Esophagus muscularis mucosa (tissue), 4 donors: Measurements from ENCODE around the gene HAUS8. TPM values are rescaled to one million over a fixed set of nuclear protein-coding genes. Genes with fewer than 3 reads are reported as not detected.

ENCODE experiments used
- DNase-seq: peaks from one replicate; pipeline ENCODE4 v3.0.0-alpha.2; 2017; ENCODE audit errors: extremely low spot score
- H3K27ac ChIP-seq, 4 donors: fragments of 200-600 bp; sonication (generic); replicated peaks in 1 of 4; 1 replicate in 3 of 4; 2 replicates in 1 of 4; pipeline ENCODE4 v1.5.1; 2016 to 2019; ENCODE audit warnings: mild to moderate bottlenecking in 1 of 4
- H3K27me3 ChIP-seq, 4 donors: fragments of 200-600 bp; sonication (generic); one replicate each; pipeline versions ENCODE4 v1.5.1 to v1.6.0; 2016 to 2019
- H3K36me3 ChIP-seq, 4 donors: fragments of 200-600 bp; sonication (generic); one replicate each; pipeline ENCODE4 v1.5.1; 2016 to 2019
- H3K4me1 ChIP-seq, 4 donors: fragments of 200-600 bp; sonication (generic); one replicate each; pipeline ENCODE4 v1.5.1; 2016 to 2019
- H3K4me3 ChIP-seq, 4 donors: fragments of 200-600 bp; sonication (generic); 1 replicate in 2 of 4; 2 replicates in 2 of 4; pipeline ENCODE4 v1.5.1; 2016 to 2019; ENCODE audit warnings: mild to moderate bottlenecking in 4 of 4, moderate library complexity in 1 of 4
- H3K9me3 ChIP-seq, 4 donors: fragments of 200-600 bp; sonication (generic); 1 replicate in 3 of 4; 2 replicates in 1 of 4; pipeline ENCODE4 v1.5.1; 2016 to 2019
- CTCF ChIP-seq, 3 experiments: fragments of 200-600 bp in 2 of 3; fragments of 450-650 bp in 1 of 3; sonication (generic) in 2 of 3; IDR thresholded peaks; one replicate each; pipeline ENCODE4 v1.5.1; 2017 to 2019; ENCODE audit warnings: antibody characterized with exemption in 3 of 3, mild to moderate bottlenecking in 2 of 3, moderate library complexity in 1 of 3
- EP300 ChIP-seq: sonication (generic); formaldehyde crosslinking; IDR thresholded peaks from one replicate; pipeline ENCODE4 v1.6.1; 2017; ENCODE audit warnings: antibody characterized with exemption
- POLR2A ChIP-seq: fragments of 450-650 bp; IDR thresholded peaks from one replicate; pipeline ENCODE4 v1.6.1; 2017; ENCODE audit warnings: antibody characterized with exemption, moderate library complexity, mild to moderate bottlenecking, low read depth
- POLR2AphosphoS5 ChIP-seq, 2 donors: sonication (generic); formaldehyde crosslinking; IDR thresholded peaks; one replicate each; pipeline ENCODE4 v1.6.1; 2017; ENCODE audit warnings: antibody characterized with exemption in 2 of 2
- WGBS: methylation state at CpG from one replicate; pipeline ENCODE4 v1.1.5; 2018; 5-methylcytosine and 5-hydroxymethylcytosine counted together
- intact Hi-C: fragments of 100-400 bp; cut with DNase I; formaldehyde crosslinking; loops from one replicate; pipeline ENCODE4 v1.15.1; 2023
- total RNA-seq, 4 donors: library from RNA; depleted of rRNA; stranded (reverse); fragments of >200 nt; gene quantifications; one replicate each; pipeline versions ENCODE4 v1.1.0 to v1.2.1, GENCODE V29; 2016

The HAUS8 gene
- total RNA-seq, result 1 to 10 TPM; 3.3 to 6.6 (median 4.6) TPM

- H3K36me3 ChIP-seq, result peaks cover 0 to 19% (median 8%) of the 10 kb centered on the region in 4 donors
- peak within 1 kb of the TSS; percentile 84 to 91 (median 90) for H3K27ac ChIP-seq
- intact Hi-C loops, result loop anchor here (5.0 to 10.0 kb wide), 2 partner anchors 62 to 140 kb away; partner anchors contain the start of gene USE1
- H3K4me1 ChIP-seq, result peaks cover 42 to 63% (median 55%) of the 10 kb centered on the region in 4 donors
- H3K27me3 ChIP-seq, result no peaks in the 10 kb centered on the region
- TF ChIP-seq EP300, result no peak
- TF ChIP-seq POLR2AphosphoS5 (IDR thresholded peaks at IDR 0.05), result peak; percentile 82 to 89
- peak within 1 kb of the TSS; percentile 59 to 82 (median 72) for H3K4me3 ChIP-seq
- H3K9me3 ChIP-seq, result no peaks in the 10 kb centered on the region
- 0% methylated on average over 42 of the region's 103 CpGs for WGBS
- DNase-seq, result peak; percentile 99
These were observed at the start of gene HAUS8, which contains the start of gene MYO9B for GRCh38 chr19:17075035-17075863. Gene HAUS8, minus strand, starts transcription at chr19:17075452. Its CDS starts 30 bp downstream, at chr19:17075422. Gene MYO9B, plus strand, starts transcription at chr19:17075777. Its CDS starts 25,941 bp downstream, at chr19:17101718.

- Histone ChIP-seq H3K36me3 (peaks cover 0 to 28% (median 13%) of the 10 kb centered on the region in 4 donors), H3K27me3 (no peaks in the 10 kb centered on the region), H3K4me3 (no peak overlapping the region), H3K4me1 (peaks cover 15 to 28% (median 19%) of the 10 kb centered on the region in 4 donors), H3K9me3 (no peaks in the 10 kb centered on the region), H3K27ac (no peak overlapping the region)
- no peak for DNase-seq
- intact Hi-C loops, result no loop called here
- no peak for TF ChIP-seq POLR2A
- TF ChIP-seq POLR2AphosphoS5 (IDR thresholded peaks at IDR 0.05), result no peak
- no peak for TF ChIP-seq CTCF (IDR thresholded peaks at IDR 0.05)
- 100% methylated on average over 1 of the region's 1 CpG for WGBS
These were observed 48.8 kb upstream of the HAUS8 start for GRCh38 chr19:17124025-17124424.

GRCh38 chr19:17123041-17123440, 47.8 kb upstream of the HAUS8 start:
- intact Hi-C loops, result no loop called here
- Histone ChIP-seq H3K27ac (no peak overlapping the region), H3K4me3 (no peak overlapping the region), H3K4me1 (peaks cover 15 to 28% (median 19%) of the 10 kb centered on the region in 4 donors), H3K36me3 (peaks cover 0 to 20% (median 12%) of the 10 kb centered on the region in 4 donors), H3K9me3 (no peaks in the 10 kb centered on the region), H3K27me3 (no peaks in the 10 kb centered on the region)
- DNase-seq, result no peak
- WGBS, result 97% methylated on average over 2 of the region's 2 CpGs
- TF ChIP-seq EP300, result no peak
- TF ChIP-seq POLR2AphosphoS5 (IDR thresholded peaks at IDR 0.05), result no peak
- no peak for TF ChIP-seq POLR2A
- TF ChIP-seq CTCF (IDR thresholded peaks at IDR 0.05), result no peak

- Histone ChIP-seq H3K27me3 (no peaks in the 10 kb centered on the region), H3K9me3 (no peaks in the 10 kb centered on the region), H3K4me1 (peaks cover 15 to 30% (median 22%) of the 10 kb centered on the region in 4 donors), H3K27ac (no peak overlapping the region), H3K36me3 (peaks cover 0 to 12% (median 7%) of the 10 kb centered on the region in 4 donors), H3K4me3 (no peak overlapping the region)
- no peak for DNase-seq
- TF ChIP-seq CTCF (IDR thresholded peaks at IDR 0.05) (no peak), POLR2A (no peak), POLR2AphosphoS5 (IDR thresholded peaks at IDR 0.05) (no peak), EP300 (no peak)
- 73% methylated on average over 9 of the region's 9 CpGs for WGBS
- intact Hi-C loops, result no loop called here
These were observed 46.6 kb upstream of the HAUS8 start for GRCh38 chr19:17121736-17122293.

- intact Hi-C loops, result no loop called here
- H3K27ac ChIP-seq, result no peak overlapping the region
- peaks cover 0 to 18% (median 7%) of the 10 kb centered on the region in 4 donors for H3K36me3 ChIP-seq
- no peak for DNase-seq
- H3K9me3 ChIP-seq, result no peaks in the 10 kb centered on the region
- WGBS, result 92% methylated on average over 4 of the region's 5 CpGs
- TF ChIP-seq POLR2AphosphoS5 (IDR thresholded peaks at IDR 0.05) (no peak), CTCF (IDR thresholded peaks at IDR 0.05) (no peak), EP300 (no peak), POLR2A (no peak)
- H3K27me3 ChIP-seq, result no peaks in the 10 kb centered on the region
- H3K4me1 ChIP-seq, result peaks cover 0 to 30% (median 10%) of the 10 kb centered on the region in 4 donors
- H3K4me3 ChIP-seq, result no peak overlapping the region
These were observed 43.7 kb upstream of the HAUS8 start for GRCh38 chr19:17118957-17119356.
